Measurements from ENCODE around the gene RFT1.
A peak's percentile ranks its signal among the peaks of the same experiment; 100 is the strongest.

DNA sequence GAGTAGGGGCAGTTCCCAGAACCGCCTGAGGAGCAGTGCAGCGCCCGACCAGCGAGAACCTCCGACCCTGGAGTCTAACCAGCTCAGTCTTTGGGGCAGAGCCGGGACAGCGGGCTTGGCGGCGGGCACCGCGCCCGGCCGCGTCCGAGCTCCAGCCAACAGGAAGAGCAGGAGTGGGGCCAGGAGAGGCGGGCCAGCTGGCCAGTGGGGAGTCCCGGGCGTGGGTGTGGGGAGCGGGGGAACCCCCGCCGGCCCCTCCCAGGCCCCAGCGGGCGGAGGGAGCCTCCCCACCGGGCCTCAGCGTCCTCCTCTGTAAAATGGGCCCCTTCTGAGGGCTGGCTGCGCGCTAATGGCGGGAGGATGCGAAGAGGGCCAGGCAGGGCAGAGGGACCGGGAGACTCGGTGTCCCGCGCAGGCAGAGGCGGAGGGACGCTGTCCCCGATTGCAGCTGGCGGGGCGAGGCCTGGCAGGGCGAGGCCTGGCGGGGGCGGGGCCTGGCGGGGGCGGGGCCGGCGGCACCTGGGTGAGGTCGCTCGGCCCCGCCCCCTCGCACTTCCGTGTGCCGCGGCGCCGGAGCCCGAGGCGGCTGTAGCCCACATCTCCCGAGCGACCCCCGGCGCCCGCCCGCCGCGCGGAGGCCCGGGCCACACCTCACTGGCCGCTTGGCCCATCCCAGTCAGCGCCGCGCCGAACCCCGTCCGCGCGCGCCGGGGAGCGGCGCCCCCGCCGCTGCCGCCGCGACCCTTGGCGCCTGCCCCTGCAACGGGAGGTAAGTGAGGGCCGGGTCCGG lies 30.6 kb upstream of the RFT1 start, which contains the start of gene PRKCD:
- TF ChIP-seq, protein P1, sequence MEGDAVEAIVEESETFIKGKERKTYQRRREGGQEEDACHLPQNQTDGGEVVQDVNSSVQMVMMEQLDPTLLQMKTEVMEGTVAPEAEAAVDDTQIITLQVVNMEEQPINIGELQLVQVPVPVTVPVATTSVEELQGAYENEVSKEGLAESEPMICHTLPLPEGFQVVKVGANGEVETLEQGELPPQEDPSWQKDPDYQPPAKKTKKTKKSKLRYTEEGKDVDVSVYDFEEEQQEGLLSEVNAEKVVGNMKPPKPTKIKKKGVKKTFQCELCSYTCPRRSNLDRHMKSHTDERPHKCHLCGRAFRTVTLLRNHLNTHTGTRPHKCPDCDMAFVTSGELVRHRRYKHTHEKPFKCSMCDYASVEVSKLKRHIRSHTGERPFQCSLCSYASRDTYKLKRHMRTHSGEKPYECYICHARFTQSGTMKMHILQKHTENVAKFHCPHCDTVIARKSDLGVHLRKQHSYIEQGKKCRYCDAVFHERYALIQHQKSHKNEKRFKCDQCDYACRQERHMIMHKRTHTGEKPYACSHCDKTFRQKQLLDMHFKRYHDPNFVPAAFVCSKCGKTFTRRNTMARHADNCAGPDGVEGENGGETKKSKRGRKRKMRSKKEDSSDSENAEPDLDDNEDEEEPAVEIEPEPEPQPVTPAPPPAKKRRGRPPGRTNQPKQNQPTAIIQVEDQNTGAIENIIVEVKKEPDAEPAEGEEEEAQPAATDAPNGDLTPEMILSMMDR (conservative IDR thresholded peaks at IDR 0.05 in 1 of 2, IDR thresholded peaks at IDR 0.05 in 1 of 2; ENCODE audit: extremely low read depth in 1 of 2, insufficient read depth in 1 of 2, low read depth in 1 of 2, low read length in 2 of 2), result peak; percentile 17 to 43
- TF ChIP-seq EZH2 (IDR thresholded peaks at IDR 0.05; ENCODE audit: borderline replicate concordance, low read length), result no peak

Measured in mammary epithelial cell (primary cell).